ENCODE data around the gene ZNF559.
"Not testable (repeated sequence)": the region's sequence is repeated elsewhere in the genome, so short reads cannot be mapped to it uniquely, and the experiment has no call there.

GRCh38 chr19:9283485-9283884, 40.5 kb upstream of the ZNF559 start:
- TF ChIP-seq POLR2AphosphoS5, POLR2A (IDR thresholded peaks at IDR 0.05): not testable (repeated sequence)
- TF ChIP-seq, protein P1, sequence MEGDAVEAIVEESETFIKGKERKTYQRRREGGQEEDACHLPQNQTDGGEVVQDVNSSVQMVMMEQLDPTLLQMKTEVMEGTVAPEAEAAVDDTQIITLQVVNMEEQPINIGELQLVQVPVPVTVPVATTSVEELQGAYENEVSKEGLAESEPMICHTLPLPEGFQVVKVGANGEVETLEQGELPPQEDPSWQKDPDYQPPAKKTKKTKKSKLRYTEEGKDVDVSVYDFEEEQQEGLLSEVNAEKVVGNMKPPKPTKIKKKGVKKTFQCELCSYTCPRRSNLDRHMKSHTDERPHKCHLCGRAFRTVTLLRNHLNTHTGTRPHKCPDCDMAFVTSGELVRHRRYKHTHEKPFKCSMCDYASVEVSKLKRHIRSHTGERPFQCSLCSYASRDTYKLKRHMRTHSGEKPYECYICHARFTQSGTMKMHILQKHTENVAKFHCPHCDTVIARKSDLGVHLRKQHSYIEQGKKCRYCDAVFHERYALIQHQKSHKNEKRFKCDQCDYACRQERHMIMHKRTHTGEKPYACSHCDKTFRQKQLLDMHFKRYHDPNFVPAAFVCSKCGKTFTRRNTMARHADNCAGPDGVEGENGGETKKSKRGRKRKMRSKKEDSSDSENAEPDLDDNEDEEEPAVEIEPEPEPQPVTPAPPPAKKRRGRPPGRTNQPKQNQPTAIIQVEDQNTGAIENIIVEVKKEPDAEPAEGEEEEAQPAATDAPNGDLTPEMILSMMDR (IDR thresholded peaks at IDR 0.05), result not testable (repeated sequence)

All from prostate gland (tissue), 2 donors.